Liver (tissue), 9 donors: ENCODE data around the gene UBL4B. TPM values are rescaled to one million over a fixed set of nuclear protein-coding genes. Genes with fewer than 3 reads are reported as not detected.

Source experiments
- DNase-seq: peaks from one replicate; pipeline ENCODE4 v3.0.0-alpha.2; 2017; ENCODE audit warnings: low spot score
- H3K27ac ChIP-seq, 2 donors: one replicate each; pipeline ENCODE4 v1.7.0; 2013; ENCODE audit warnings: inconsistent platforms in 2 of 2, low read length in 2 of 2, control low read depth in 1 of 2, low read depth in 1 of 2, mild to moderate bottlenecking in 1 of 2
- H3K27me3 ChIP-seq, 4 donors: one replicate each; pipeline versions ENCODE4 v1.6.1 to v1.7.0; 2013; ENCODE audit warnings: low read length in 3 of 4, inconsistent platforms in 1 of 4, mild to moderate bottlenecking in 1 of 4, moderate library complexity in 1 of 4; ENCODE audit not compliant: control insufficient read depth in 4 of 4, insufficient read depth in 4 of 4
- H3K36me3 ChIP-seq, 4 donors: one replicate each; pipeline versions ENCODE4 v1.6.1 to v1.7.0; 2013; ENCODE audit warnings: low read length in 3 of 4, mild to moderate bottlenecking in 3 of 4, low read depth in 1 of 4, moderate library complexity in 1 of 4; ENCODE audit not compliant: control insufficient read depth in 4 of 4, insufficient read depth in 3 of 4
- H3K4me1 ChIP-seq, 4 donors: one replicate each; pipeline versions ENCODE4 v1.6.1 to v1.7.0; 2013; ENCODE audit warnings: low read length in 3 of 4, mild to moderate bottlenecking in 3 of 4, moderate library complexity in 1 of 4; ENCODE audit not compliant: control insufficient read depth in 4 of 4, insufficient read depth in 4 of 4
- H3K4me3 ChIP-seq, 3 donors: one replicate each; pipeline versions ENCODE4 v1.6.1 to v1.7.0; 2013; ENCODE audit warnings: low read length in 3 of 3, control low read depth in 1 of 3, low read depth in 1 of 3, mild to moderate bottlenecking in 1 of 3
- H3K9ac ChIP-seq, 2 donors: one replicate each; pipeline ENCODE4 v1.7.0; 2013; ENCODE audit warnings: low read length in 2 of 2, mild to moderate bottlenecking in 2 of 2, moderate library complexity in 2 of 2, control low read depth in 1 of 2, low read depth in 1 of 2
- H3K9me3 ChIP-seq, 4 donors: one replicate each; pipeline versions ENCODE4 v1.6.1 to v1.7.0; 2013; ENCODE audit warnings: low read length in 3 of 4; ENCODE audit not compliant: control insufficient read depth in 4 of 4
- ATF3 ChIP-seq: IDR thresholded peaks from 2 replicates; pipeline ENCODE4 v1.6.1; 2016; ENCODE audit warnings: antibody characterized with exemption
- CTCF ChIP-seq: fragments of 150-350 bp; IDR thresholded peaks from 2 replicates; pipeline ENCODE4 v1.5.1; 2017; ENCODE audit warnings: improper control_type of control experiment, low read depth, low read length; ENCODE audit not compliant: missing input control
- FOXA1 ChIP-seq: IDR thresholded peaks from 2 replicates; pipeline ENCODE4 v1.6.1; 2016; ENCODE audit warnings: antibody characterized with exemption
- FOXA2 ChIP-seq: IDR thresholded peaks from 2 replicates; pipeline ENCODE4 v1.6.1; 2016; ENCODE audit warnings: antibody characterized with exemption
- GABPA ChIP-seq, 2 donors: IDR thresholded peaks in 1 of 2; conservative IDR thresholded peaks in 1 of 2; 2 replicates each; pipeline ENCODE4 v1.6.1; 2016; ENCODE audit warnings: antibody characterized with exemption in 2 of 2, mild to moderate bottlenecking in 1 of 2, moderate library complexity in 1 of 2
- HNF4A ChIP-seq, 2 donors: conservative IDR thresholded peaks; 2 replicates each; pipeline ENCODE4 v1.6.1; 2016; ENCODE audit warnings: antibody characterized with exemption in 2 of 2, mild to moderate bottlenecking in 2 of 2
- HNF4G ChIP-seq: IDR thresholded peaks from 2 replicates; pipeline ENCODE4 v1.6.1; 2016; ENCODE audit warnings: antibody characterized with exemption
- JUND ChIP-seq, 2 donors: IDR thresholded peaks; 2 replicates each; pipeline ENCODE4 v1.6.1; 2016; ENCODE audit warnings: antibody characterized with exemption in 2 of 2
- MAX ChIP-seq: IDR thresholded peaks from 2 replicates; pipeline ENCODE4 v1.6.1; 2016; ENCODE audit warnings: antibody characterized with exemption
- NR2F2 ChIP-seq: IDR thresholded peaks from 2 replicates; pipeline ENCODE4 v1.6.1; 2016; ENCODE audit warnings: antibody characterized with exemption
- RAD21 ChIP-seq, 2 donors: IDR thresholded peaks; 2 replicates each; pipeline ENCODE4 v1.6.1; 2016; ENCODE audit warnings: antibody characterized with exemption in 2 of 2, mild to moderate bottlenecking in 2 of 2
- REST ChIP-seq: IDR thresholded peaks from 2 replicates; pipeline ENCODE4 v1.6.1; 2016; ENCODE audit warnings: antibody characterized with exemption, mild to moderate bottlenecking
- RXRA ChIP-seq, 2 donors: IDR thresholded peaks; 2 replicates each; pipeline ENCODE4 v1.6.1; 2017 to 2018; ENCODE audit warnings: antibody characterized with exemption in 2 of 2, mild to moderate bottlenecking in 1 of 2
- TAF1 ChIP-seq: conservative IDR thresholded peaks from 2 replicates; pipeline ENCODE4 v1.6.1; 2016; ENCODE audit warnings: antibody characterized with exemption, mild to moderate bottlenecking
- YY1 ChIP-seq: IDR thresholded peaks from 2 replicates; pipeline ENCODE4 v1.6.1; 2016; ENCODE audit warnings: antibody characterized with exemption, mild to moderate bottlenecking
- WGBS: extraction: QIAGEN DNeasy Blood & Tissue Kit; methylation state at CpG from one replicate; pipeline ENCODE4 v1.1.7; 2013; 5-methylcytosine and 5-hydroxymethylcytosine counted together
- polyA plus RNA-seq, 2 donors: library from polyadenylated mRNA; stranded (reverse) in 1 of 2; unstranded in 1 of 2; fragments of 200-250 nt in 1 of 2; fragments of >200 nt in 1 of 2; fragmentation: Nextera tagmentation in 1 of 2; extraction: Ambion mirVana in 1 of 2; gene quantifications; one replicate each; pipeline versions ENCODE4 v1.2.1 to v1.2.3, GENCODE V29; 2013 to 2015
- total RNA-seq, 2 donors: library from RNA; depleted of rRNA; stranded (reverse); fragments of >200 nt; gene quantifications; one replicate each; pipeline ENCODE4 v1.2.3, GENCODE V29; 2014
- donor health status: healthy.
- donor health status: healthy.
- donor health status: healthy.
- donor health status: healthy.
- donor health status: healthy.

The UBL4B gene
- total and polyA plus RNA-seq, 4 donors: not detected

- TF ChIP-seq REST: no peak
These were observed 1.2 kb upstream of the UBL4B start (continued) for GRCh38 chr1:110111081-110111480.

GRCh38 chr1:110112656-110113055 is 413 bp downstream of the UBL4B start:
- no peaks in the 10 kb centered on the region for H3K36me3 ChIP-seq
- H3K4me1 ChIP-seq: no peaks in the 10 kb centered on the region
- TF ChIP-seq YY1: no peak
- H3K27ac ChIP-seq: no peak overlapping the region
- H3K4me3 ChIP-seq: no peak overlapping the region
- H3K9me3 ChIP-seq: no peaks in the 10 kb centered on the region
- DNase-seq: no peak
- peaks cover 0 to 4% (median 0%) of the 10 kb centered on the region in 4 donors for H3K27me3 ChIP-seq
- 80% methylated on average over 9 of the region's 9 CpGs for WGBS
- no peak overlapping the region for H3K9ac ChIP-seq

GRCh38 chr1:110113551-110113950 is 1.3 kb downstream of the UBL4B start:
- WGBS: 71% methylated on average over 5 of the region's 5 CpGs
- H3K4me1 ChIP-seq: no peaks in the 10 kb centered on the region
- no peak for DNase-seq
- H3K4me3 ChIP-seq: no peak overlapping the region
- H3K9ac ChIP-seq: no peak overlapping the region
- no peaks in the 10 kb centered on the region for H3K36me3 ChIP-seq
- no peak overlapping the region for H3K27ac ChIP-seq
- no peaks in the 10 kb centered on the region for H3K9me3 ChIP-seq
- TF ChIP-seq JUND (IDR thresholded peaks at IDR 0.05) (no peak), MAX (no peak), GABPA (IDR thresholded peaks at IDR 0.05 in 1 of 2, conservative IDR thresholded peaks at IDR 0.05 in 1 of 2) (no peak)
- H3K27me3 ChIP-seq: peaks cover 0 to 4% (median 0%) of the 10 kb centered on the region in 4 donors

- no peak overlapping the region for H3K4me3 ChIP-seq
- no peaks in the 10 kb centered on the region for H3K36me3 ChIP-seq
- no peak overlapping the region for H3K9ac ChIP-seq
- no peaks in the 10 kb centered on the region for H3K4me1 ChIP-seq
- DNase-seq: no peak
- no peak overlapping the region for H3K27ac ChIP-seq
- 80% methylated on average over 5 of the region's 5 CpGs for WGBS
- peaks cover 0 to 4% (median 0%) of the 10 kb centered on the region in 4 donors for H3K27me3 ChIP-seq
- H3K9me3 ChIP-seq: no peaks in the 10 kb centered on the region
- TF ChIP-seq FOXA1: no peak
- TF ChIP-seq YY1: no peak
- TF ChIP-seq RAD21 (IDR thresholded peaks at IDR 0.05): no peak
- TF ChIP-seq CTCF: no peak
- no peak for TF ChIP-seq RXRA (IDR thresholded peaks at IDR 0.05)
- TF ChIP-seq GABPA (IDR thresholded peaks at IDR 0.05 in 1 of 2, conservative IDR thresholded peaks at IDR 0.05 in 1 of 2): no peak
- no peak for TF ChIP-seq FOXA2
- no peak for TF ChIP-seq MAX
- no peak for TF ChIP-seq NR2F2
- no peak for TF ChIP-seq HNF4G
- TF ChIP-seq REST: no peak
- no peak for TF ChIP-seq ATF3
- TF ChIP-seq HNF4A (conservative IDR thresholded peaks at IDR 0.05): no peak
- TF ChIP-seq TAF1: no peak
- TF ChIP-seq JUND (IDR thresholded peaks at IDR 0.05): no peak
These were observed 1.9 kb downstream of the UBL4B start for GRCh38 chr1:110114173-110114572.
